CD8-positive, alpha-beta memory T cell (primary cell): ENCODE data around the gene SNRNP27. TPM values are rescaled to one million over a fixed set of nuclear protein-coding genes. Genes with fewer than 3 reads are reported as not detected.
A peak's percentile ranks its signal among the peaks of the same experiment; 100 is the strongest.

Experiments used
- CTCF ChIA-PET: fragments of 350-600 bp; sonication (Branson Sonifier 250); formaldehyde crosslinking; loops from one replicate; lab custom pipeline; 2021; ENCODE audit warnings: antibody characterized with exemption; lab: Charles Lee
- POLR2A ChIA-PET: fragments of 350-600 bp; sonication (Branson Sonifier 250); formaldehyde crosslinking; loops from one replicate; lab custom pipeline; 2021; ENCODE audit warnings: antibody characterized with exemption; lab: Charles Lee
- DNase-seq, 5 donors: peaks; one replicate each; pipeline versions ENCODE4 v3.0.0 to v3.0.0-alpha.2; 2020 to 2022; ENCODE audit warnings: mixed read lengths in 1 of 5
- H3K27ac ChIP-seq: one replicate; pipeline ENCODE4 v1.7.0; 2013; ENCODE audit warnings: low read depth, mild to moderate bottlenecking, low read length, moderate library complexity
- H3K27me3 ChIP-seq: 2 replicates; pipeline ENCODE4 v1.7.0; 2013; ENCODE audit warnings: low read length, mild to moderate bottlenecking; ENCODE audit not compliant: insufficient read depth, poor library complexity, severe bottlenecking
- H3K36me3 ChIP-seq: 2 replicates; pipeline ENCODE4 v1.7.0; 2013; ENCODE audit warnings: mild to moderate bottlenecking, low read length, moderate library complexity; ENCODE audit not compliant: insufficient read depth
- H3K4me1 ChIP-seq: 2 replicates; pipeline ENCODE4 v1.7.0; 2013; ENCODE audit warnings: mild to moderate bottlenecking, low read length, moderate library complexity; ENCODE audit not compliant: insufficient read depth
- H3K4me3 ChIP-seq: 2 replicates; pipeline ENCODE4 v1.7.0; 2013; ENCODE audit warnings: mild to moderate bottlenecking, low read length
- H3K9me3 ChIP-seq: 2 replicates; pipeline ENCODE4 v1.7.0; 2013; ENCODE audit warnings: mild to moderate bottlenecking, low read length
- H3K27ac Mint-ChIP-seq, 8 donors: one replicate each; pipeline ENCODE4 v1.8.0; 2020 to 2021; ENCODE audit warnings: mixed read lengths in 8 of 8, mild to moderate bottlenecking in 6 of 8, inconsistent platforms in 3 of 8, moderate library complexity in 3 of 8
- H3K27me3 Mint-ChIP-seq, 2 donors: one replicate each; pipeline ENCODE4 v1.8.0; 2020 to 2021; ENCODE audit warnings: mixed read lengths in 2 of 2, mild to moderate bottlenecking in 1 of 2, moderate library complexity in 1 of 2
- H3K36me3 Mint-ChIP-seq, 3 donors: one replicate each; pipeline ENCODE4 v1.8.0; 2020 to 2021; ENCODE audit warnings: mixed read lengths in 3 of 3, inconsistent platforms in 1 of 3, mild to moderate bottlenecking in 1 of 3
- H3K4me1 Mint-ChIP-seq, 3 donors: one replicate each; pipeline ENCODE4 v1.8.0; 2020 to 2021; ENCODE audit warnings: mixed read lengths in 3 of 3, inconsistent platforms in 1 of 3, mild to moderate bottlenecking in 1 of 3
- H3K4me3 Mint-ChIP-seq, 7 donors: one replicate each; pipeline ENCODE4 v1.8.0; 2020 to 2021; ENCODE audit warnings: mixed read lengths in 7 of 7, mild to moderate bottlenecking in 6 of 7, moderate library complexity in 4 of 7, inconsistent platforms in 2 of 7
- H3K9me3 Mint-ChIP-seq, 5 donors: one replicate each; pipeline ENCODE4 v1.8.0; 2020 to 2022; ENCODE audit warnings: mixed read lengths in 5 of 5, mild to moderate bottlenecking in 3 of 5, moderate library complexity in 2 of 5, inconsistent platforms in 1 of 5
- polyA plus RNA-seq: library from polyadenylated mRNA; unstranded; fragments of 300-500 nt; fragmentation: Illumina TruSeq; gene quantifications from one replicate; pipeline ENCODE4 v1.2.3, GENCODE V29; 2021
- total RNA-seq, 2 experiments: library from RNA; stranded (reverse); gene quantifications; one replicate each; pipeline ENCODE4 v1.2.3, GENCODE V29; 2021

SNRNP27 gene, protein sequence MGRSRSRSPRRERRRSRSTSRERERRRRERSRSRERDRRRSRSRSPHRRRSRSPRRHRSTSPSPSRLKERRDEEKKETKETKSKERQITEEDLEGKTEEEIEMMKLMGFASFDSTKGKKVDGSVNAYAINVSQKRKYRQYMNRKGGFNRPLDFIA
- total RNA-seq: 10 to 100 TPM; 59.6 to 61.2 TPM
- polyA plus RNA-seq: 79.6 TPM

DNA sequence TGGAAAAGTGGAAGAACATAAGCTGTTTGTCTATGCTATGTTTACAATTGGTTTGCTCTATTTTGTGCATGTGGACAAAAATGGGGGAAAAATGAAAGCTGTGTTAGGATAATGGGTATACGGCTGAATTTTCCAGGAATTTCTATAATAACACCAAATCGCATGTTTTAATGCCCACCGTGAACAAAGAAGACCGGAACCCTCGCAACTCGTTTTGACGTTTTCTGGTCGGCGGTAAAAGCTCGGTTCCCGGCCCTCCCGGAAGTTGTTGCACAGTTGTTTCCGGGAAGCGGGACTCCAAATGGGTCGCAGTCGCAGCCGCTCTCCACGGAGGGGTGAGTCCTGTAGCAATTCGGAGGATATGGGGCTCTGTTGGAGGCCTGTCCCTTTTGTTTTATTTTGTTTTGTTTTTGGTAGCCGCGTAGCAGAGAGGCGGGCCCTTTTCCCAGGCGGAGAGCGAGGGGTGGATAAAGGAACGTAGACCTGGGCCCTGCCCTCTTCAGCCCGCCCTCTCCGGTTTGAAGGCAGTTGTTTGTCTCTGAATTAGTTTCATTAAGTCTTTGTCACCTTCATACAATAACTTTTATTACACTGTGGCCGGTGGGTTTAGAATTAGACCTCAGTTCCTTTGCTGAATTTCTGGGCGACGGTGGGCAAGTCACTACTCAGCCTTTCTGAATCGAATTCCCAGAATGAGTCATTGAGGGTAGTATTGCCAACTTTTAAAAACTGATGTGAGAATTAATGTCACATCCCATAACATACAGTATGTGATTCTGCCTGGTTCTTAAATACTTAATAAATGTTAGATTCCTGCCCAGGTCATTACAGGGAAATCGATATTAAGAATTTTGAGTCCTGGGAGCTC, at the start of gene SNRNP27:
TSS of gene SNRNP27 (plus strand) at position 273 of the 868 bp plus-strand sequence. CDS start at position 302, 29 bp downstream.
- peak; percentile 66 to 85 (median 75) for DNase-seq

DNA sequence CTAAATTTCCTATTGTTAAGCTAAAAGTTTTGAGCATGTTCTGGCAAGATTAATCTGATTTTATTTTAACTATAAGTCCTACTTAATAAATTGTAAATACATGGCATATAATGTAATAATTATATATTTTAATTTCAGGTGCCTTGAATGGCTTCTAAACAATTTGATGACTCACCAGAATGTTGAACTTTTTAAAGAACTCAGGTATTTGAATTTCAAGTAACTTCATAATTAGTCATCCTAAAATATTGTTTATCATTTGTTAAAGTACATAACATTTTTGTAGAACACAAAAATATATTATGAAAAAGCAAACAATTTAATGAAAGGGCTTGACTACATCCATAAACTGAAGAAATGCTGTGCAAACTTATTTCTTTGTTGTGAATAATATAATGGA, 49.8 kb upstream of the SNRNP27 start:
- Mint-ChIP-seq H3K36me3 (peaks cover 0 to 70% (median 25%) of the 10 kb centered on the region in 3 donors), H3K27me3 (no peaks in the 10 kb centered on the region), H3K4me3 (no peak overlapping the region), H3K27ac (no peak overlapping the region), H3K9me3 (no peaks in the 10 kb centered on the region), H3K4me1 (peaks cover 0 to 8% (median 0%) of the 10 kb centered on the region in 3 donors)
- Histone ChIP-seq H3K4me3 (no peak overlapping the region), H3K9me3 (no peaks in the 10 kb centered on the region), H3K4me1 (no peaks in the 10 kb centered on the region), H3K27ac (no peak overlapping the region), H3K36me3 (peaks cover 8% of the 10 kb centered on the region), H3K27me3 (no peaks in the 10 kb centered on the region)
- POLR2A ChIA-PET: no interaction called here
- CTCF ChIA-PET: no interaction called here
- DNase-seq: no peak

More for the DNA sequence above, at the start of gene SNRNP27:
- Mint-ChIP-seq H3K9me3 (peaks cover 0 to 5% (median 0%) of the 10 kb centered on the region in 5 donors), H3K27me3 (peaks cover 0 to 2% of the 10 kb centered on the region in 2 donors), H3K4me3 (peak within 1 kb of the TSS; percentile 97 to 100 (median 100)), H3K4me1 (peaks cover 39 to 57% (median 46%) of the 10 kb centered on the region in 3 donors), H3K27ac (peak within 1 kb of the TSS; percentile 92 to 99 (median 98)), H3K36me3 (peaks cover 11 to 42% (median 18%) of the 10 kb centered on the region in 3 donors)
- H3K4me3 ChIP-seq: peak within 1 kb of the TSS; percentile 75
- H3K4me1 ChIP-seq: peaks cover 27% of the 10 kb centered on the region
- peaks cover 20% of the 10 kb centered on the region for H3K36me3 ChIP-seq
- H3K27me3 ChIP-seq: no peaks in the 10 kb centered on the region
- H3K27ac ChIP-seq: peak within 1 kb of the TSS; percentile 84
- CTCF ChIA-PET: interaction anchor here (0.6 to 2.1 kb wide), 5 partner anchors 14 to 249 kb away, joined by 3 to 5 read pairs (median 5); partner anchors contain the start of gene MXD1
- H3K9me3 ChIP-seq: no peaks in the 10 kb centered on the region
- POLR2A ChIA-PET: interaction anchor here (0.6 to 1.2 kb wide), 5 partner anchors 20 to 400 kb away, joined by 3 to 12 read pairs (median 4); partner anchors contain the start of genes MXD1 and SNRPG

DNA sequence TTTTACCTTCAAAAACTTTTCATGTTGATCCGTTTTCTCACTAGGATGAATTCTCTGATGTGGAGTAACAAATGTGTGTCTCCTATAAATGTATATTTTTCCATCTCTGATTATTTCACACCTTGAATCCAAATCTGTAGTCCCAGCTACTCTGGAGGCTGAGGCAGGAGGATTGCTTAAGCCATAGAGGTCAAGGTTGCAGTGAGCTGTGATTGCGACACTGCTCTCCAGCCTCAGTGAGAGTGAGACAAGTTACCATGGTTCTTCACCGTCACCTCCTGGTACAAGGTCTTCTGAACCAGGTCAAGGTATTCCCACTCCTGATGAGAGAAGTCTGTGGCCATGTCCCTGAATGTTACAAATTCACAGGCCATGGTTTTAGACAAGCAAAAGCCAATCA, 49.2 kb upstream of the SNRNP27 start:
- POLR2A ChIA-PET: no interaction called here
- no peak overlapping the region for H3K4me3 Mint-ChIP-seq
- H3K36me3 ChIP-seq: peaks cover 4% of the 10 kb centered on the region

DNA sequence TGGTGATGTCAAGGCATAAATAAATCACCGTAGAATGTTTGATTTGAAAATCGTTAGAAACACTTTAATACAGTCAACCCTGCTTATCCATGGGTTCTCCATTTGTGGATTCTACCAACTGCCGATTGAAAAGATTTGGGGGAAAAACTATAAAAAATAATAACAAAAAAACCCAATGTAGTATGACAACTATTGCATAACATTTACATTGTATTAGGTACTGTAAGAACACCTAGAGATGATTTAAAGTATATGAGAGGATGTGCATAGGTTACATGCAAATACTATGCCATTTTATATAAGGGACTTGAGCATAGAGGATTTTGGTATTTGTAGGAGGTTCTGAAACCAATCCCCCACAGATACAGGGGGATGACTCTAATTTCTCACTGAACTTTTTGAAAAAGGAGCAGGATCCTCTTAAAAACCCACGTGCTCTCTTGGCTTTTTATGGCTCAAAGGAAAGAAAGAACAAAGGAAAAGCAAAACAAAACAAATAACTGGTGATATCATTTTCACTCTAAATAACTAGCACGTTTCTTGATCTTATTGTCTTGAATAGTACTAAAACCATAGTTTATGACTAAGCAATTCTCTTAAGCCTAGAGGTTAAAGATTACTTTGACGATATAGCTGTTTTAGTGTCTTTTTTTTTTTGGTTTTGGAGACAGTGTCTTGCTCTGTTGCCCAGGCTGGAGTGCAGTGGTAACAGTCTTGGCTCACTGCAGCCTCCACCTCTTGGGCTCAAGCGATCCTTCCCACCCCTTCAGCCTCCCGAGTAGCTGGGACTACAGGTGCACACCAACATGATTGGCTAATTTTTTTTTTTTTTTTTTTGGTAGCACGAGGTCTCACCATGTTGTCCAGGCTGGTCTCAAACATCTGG, 47.3 kb upstream of the SNRNP27 start:
- Histone ChIP-seq H3K9me3 (no peaks in the 10 kb centered on the region), H3K36me3 (peaks cover 10% of the 10 kb centered on the region), H3K4me1 (no peaks in the 10 kb centered on the region), H3K27me3 (no peaks in the 10 kb centered on the region), H3K4me3 (no peak overlapping the region), H3K27ac (no peak overlapping the region)
- no peaks in the 10 kb centered on the region for H3K9me3 Mint-ChIP-seq
- H3K4me1 Mint-ChIP-seq: peaks cover 0 to 6% (median 0%) of the 10 kb centered on the region in 3 donors
- peak overlapping the region in 2 of 8 donors; percentile 17 to 19 for H3K27ac Mint-ChIP-seq
- POLR2A ChIA-PET: no interaction called here
- CTCF ChIA-PET: no interaction called here
- peaks cover 4 to 71% (median 17%) of the 10 kb centered on the region in 3 donors for H3K36me3 Mint-ChIP-seq
- peak overlapping the region in 1 of 7 donors; percentile 41 for H3K4me3 Mint-ChIP-seq
- H3K27me3 Mint-ChIP-seq: no peaks in the 10 kb centered on the region
- no peak for DNase-seq

More for the DNA sequence above, 49.2 kb upstream of the SNRNP27 start:
- H3K4me1 Mint-ChIP-seq: peaks cover 0 to 8% (median 0%) of the 10 kb centered on the region in 3 donors
- H3K27me3 ChIP-seq: no peaks in the 10 kb centered on the region
- no peak overlapping the region for H3K4me3 ChIP-seq
- no peak overlapping the region for H3K27ac ChIP-seq
- no peaks in the 10 kb centered on the region for H3K27me3 Mint-ChIP-seq
- no peaks in the 10 kb centered on the region for H3K9me3 ChIP-seq
- no peaks in the 10 kb centered on the region for H3K4me1 ChIP-seq
- CTCF ChIA-PET: no interaction called here
- no peak for DNase-seq
- no peaks in the 10 kb centered on the region for H3K9me3 Mint-ChIP-seq
- H3K36me3 Mint-ChIP-seq: peaks cover 0 to 68% (median 22%) of the 10 kb centered on the region in 3 donors
- H3K27ac Mint-ChIP-seq: no peak overlapping the region

- H3K9me3 Mint-ChIP-seq: no peaks in the 10 kb centered on the region
- peaks cover 4 to 70% (median 14%) of the 10 kb centered on the region in 3 donors for H3K36me3 Mint-ChIP-seq
- H3K4me1 Mint-ChIP-seq: no peaks in the 10 kb centered on the region
- H3K4me1 ChIP-seq: no peaks in the 10 kb centered on the region
- no peak for DNase-seq
- no peak overlapping the region for H3K4me3 Mint-ChIP-seq
- peak overlapping the region in 3 of 8 donors; percentile 17 to 32 (median 19) for H3K27ac Mint-ChIP-seq
- ChIA-PET CTCF (interaction anchor here (0.5 kb wide), 1 partner anchor 210 kb away, joined by 3 read pairs; no protein-coding TSS in a partner anchor), POLR2A (no interaction called here)
- H3K27me3 ChIP-seq: no peaks in the 10 kb centered on the region
- H3K9me3 ChIP-seq: no peaks in the 10 kb centered on the region
- no peak overlapping the region for H3K4me3 ChIP-seq
- no peaks in the 10 kb centered on the region for H3K27me3 Mint-ChIP-seq
- peaks cover 14% of the 10 kb centered on the region for H3K36me3 ChIP-seq
- H3K27ac ChIP-seq: no peak overlapping the region
Measured at GRCh38 chr2:69847068-69847828, 46.5 kb upstream of the SNRNP27 start.

GRCh38 chr2:69848186-69848790, 45.5 kb upstream of the SNRNP27 start:
- H3K27me3 ChIP-seq: no peaks in the 10 kb centered on the region
- no peak overlapping the region for H3K4me3 ChIP-seq
- Mint-ChIP-seq H3K4me1 (no peaks in the 10 kb centered on the region), H3K36me3 (peaks cover 4 to 74% (median 14%) of the 10 kb centered on the region in 3 donors), H3K9me3 (no peaks in the 10 kb centered on the region), H3K4me3 (no peak overlapping the region), H3K27ac (peak overlapping the region in 1 of 8 donors; percentile 33), H3K27me3 (no peaks in the 10 kb centered on the region)
- ChIA-PET CTCF (interaction anchor here (0.5 to 1.4 kb wide), 2 partner anchors 16 to 209 kb away, joined by 3 read pairs; no protein-coding TSS in a partner anchor), POLR2A (no interaction called here)
- no peaks in the 10 kb centered on the region for H3K4me1 ChIP-seq
- no peaks in the 10 kb centered on the region for H3K9me3 ChIP-seq
- no peak overlapping the region for H3K27ac ChIP-seq
- peaks cover 14% of the 10 kb centered on the region for H3K36me3 ChIP-seq
- no peak for DNase-seq
